ENCODE data around the gene CD300LF. TPM values are rescaled to one million over a fixed set of nuclear protein-coding genes. Genes with fewer than 3 reads are reported as not detected.

CD300LF gene
- total RNA-seq, 1 experiment from 2014 or later = not detected

DNA sequence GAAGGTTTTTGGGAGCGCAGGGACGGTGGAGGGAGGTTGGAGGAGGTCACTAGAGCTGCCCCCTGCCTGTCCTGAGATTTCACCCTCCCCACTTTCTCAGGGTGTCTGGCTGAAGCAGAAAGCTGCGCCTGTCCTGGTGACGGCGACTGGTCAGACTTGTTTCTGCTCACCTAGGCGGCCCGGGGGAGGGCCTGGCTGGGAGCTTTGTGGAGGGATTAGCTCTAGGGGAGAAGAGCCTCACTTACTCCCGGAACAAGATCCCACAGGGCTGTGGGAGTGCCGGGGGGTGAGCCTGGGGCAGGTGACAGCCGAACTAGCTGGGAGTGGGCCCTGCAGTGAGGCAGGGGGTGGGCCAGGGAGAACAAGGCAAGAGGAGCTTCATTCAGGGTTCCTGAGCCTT is 47.2 kb upstream of the CD300LF start:
- intact Hi-C loops (cut with micrococcal nuclease; ENCODE audit: unreplicated experiment) = no loop called here
- TF ChIP-seq, protein P1, sequence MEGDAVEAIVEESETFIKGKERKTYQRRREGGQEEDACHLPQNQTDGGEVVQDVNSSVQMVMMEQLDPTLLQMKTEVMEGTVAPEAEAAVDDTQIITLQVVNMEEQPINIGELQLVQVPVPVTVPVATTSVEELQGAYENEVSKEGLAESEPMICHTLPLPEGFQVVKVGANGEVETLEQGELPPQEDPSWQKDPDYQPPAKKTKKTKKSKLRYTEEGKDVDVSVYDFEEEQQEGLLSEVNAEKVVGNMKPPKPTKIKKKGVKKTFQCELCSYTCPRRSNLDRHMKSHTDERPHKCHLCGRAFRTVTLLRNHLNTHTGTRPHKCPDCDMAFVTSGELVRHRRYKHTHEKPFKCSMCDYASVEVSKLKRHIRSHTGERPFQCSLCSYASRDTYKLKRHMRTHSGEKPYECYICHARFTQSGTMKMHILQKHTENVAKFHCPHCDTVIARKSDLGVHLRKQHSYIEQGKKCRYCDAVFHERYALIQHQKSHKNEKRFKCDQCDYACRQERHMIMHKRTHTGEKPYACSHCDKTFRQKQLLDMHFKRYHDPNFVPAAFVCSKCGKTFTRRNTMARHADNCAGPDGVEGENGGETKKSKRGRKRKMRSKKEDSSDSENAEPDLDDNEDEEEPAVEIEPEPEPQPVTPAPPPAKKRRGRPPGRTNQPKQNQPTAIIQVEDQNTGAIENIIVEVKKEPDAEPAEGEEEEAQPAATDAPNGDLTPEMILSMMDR (IDR thresholded peaks at IDR 0.05; ENCODE audit: unreplicated experiment) = no peak
- no peaks in the 10 kb centered on the region for H3K27me3 Mint-ChIP-seq (ENCODE audit: unreplicated experiment)
- peaks cover 22% of the 10 kb centered on the region for H3K36me3 Mint-ChIP-seq (ENCODE audit: insufficient read depth, unreplicated experiment)
- peak overlapping the region; percentile 68 for H3K27ac Mint-ChIP-seq (ENCODE audit: unreplicated experiment)
- peak overlapping the region; percentile 65 for H3K4me3 Mint-ChIP-seq (ENCODE audit: low read depth, unreplicated experiment)
- peaks cover 50% of the 10 kb centered on the region for H3K4me1 Mint-ChIP-seq (ENCODE audit: low read depth, unreplicated experiment)
- H3K9me3 Mint-ChIP-seq (ENCODE audit: low read depth, unreplicated experiment) = no peaks in the 10 kb centered on the region
- CTCF ChIA-PET = interaction anchor here (0.5 to 4.4 kb wide), 8 partner anchors 10 to 148 kb away, joined by 3 to 30 read pairs (median 6); partner anchors contain the start of genes FDXR and NAT9
- BruUV-seq (replicated peaks) = no TSS peak
- peak; percentile 82 for DNase-seq

DNA sequence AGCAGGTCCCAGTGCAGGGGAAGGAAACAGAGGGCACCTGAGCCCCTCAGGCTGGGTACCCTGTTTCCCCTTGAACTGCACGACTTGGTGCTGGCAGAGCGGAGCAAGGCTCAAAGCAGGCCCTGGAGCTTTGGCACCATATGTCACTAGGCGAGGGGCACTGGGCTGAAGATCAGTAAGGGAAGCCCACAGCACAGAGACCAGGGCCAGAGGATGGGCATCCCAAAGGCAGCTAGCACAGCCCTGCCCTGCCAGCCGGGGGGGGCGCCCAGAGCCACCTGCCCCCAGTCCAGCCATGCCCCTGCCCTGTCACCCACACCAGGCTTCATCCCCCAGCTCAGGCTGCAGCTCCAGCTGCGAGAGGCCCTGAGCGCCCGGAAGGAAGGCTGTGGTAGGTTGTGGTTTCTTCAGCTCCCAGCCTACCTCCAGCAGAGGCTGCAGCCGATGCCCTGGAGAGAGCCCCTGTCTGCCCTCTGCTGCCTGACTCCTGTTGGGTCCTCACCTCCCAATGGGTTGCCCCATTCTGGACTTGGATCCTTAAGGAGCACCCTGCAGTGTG is 46.6 kb upstream of the CD300LF start:
- Mint-ChIP-seq H3K4me3 (ENCODE audit: low read depth, unreplicated experiment) (peak overlapping the region; percentile 65), H3K9me3 (ENCODE audit: low read depth, unreplicated experiment) (no peaks in the 10 kb centered on the region), H3K4me1 (ENCODE audit: low read depth, unreplicated experiment) (peaks cover 50% of the 10 kb centered on the region), H3K36me3 (ENCODE audit: insufficient read depth, unreplicated experiment) (peaks cover 26% of the 10 kb centered on the region), H3K27ac (ENCODE audit: unreplicated experiment) (peak overlapping the region; percentile 68), H3K27me3 (ENCODE audit: unreplicated experiment) (no peaks in the 10 kb centered on the region)
- CTCF ChIA-PET = interaction anchor here (0.5 to 4.4 kb wide), 9 partner anchors 10 to 148 kb away, joined by 3 to 30 read pairs (median 6); partner anchors contain the start of genes FDXR and NAT9
- DNase-seq = peak; percentile 55
- intact Hi-C loops (cut with micrococcal nuclease; ENCODE audit: unreplicated experiment) = no loop called here
- TF ChIP-seq, protein P1 (IDR thresholded peaks at IDR 0.05; ENCODE audit: unreplicated experiment) = peak; percentile 25
- BruUV-seq (replicated peaks) = no TSS peak

DNA sequence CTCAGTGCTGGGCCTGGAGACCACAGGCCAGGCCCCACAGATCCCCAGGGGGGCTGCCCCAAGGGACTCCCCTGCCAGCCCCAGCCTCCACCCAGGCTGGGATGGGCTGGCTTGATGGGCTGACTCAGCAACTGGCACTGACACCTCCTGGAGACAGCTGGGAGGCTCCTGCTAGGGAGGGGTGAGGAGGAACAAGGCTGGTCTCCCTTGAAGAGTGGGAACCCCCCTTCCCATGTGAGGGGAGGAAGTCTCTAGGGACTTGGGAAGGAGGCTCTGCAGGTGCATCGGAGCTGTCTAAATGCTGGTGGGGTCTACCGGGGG is 46.1 kb upstream of the CD300LF start:
- intact Hi-C loops (cut with micrococcal nuclease; ENCODE audit: unreplicated experiment) = no loop called here
- H3K9me3 Mint-ChIP-seq (ENCODE audit: low read depth, unreplicated experiment) = no peaks in the 10 kb centered on the region
- peaks cover 26% of the 10 kb centered on the region for H3K36me3 Mint-ChIP-seq (ENCODE audit: insufficient read depth, unreplicated experiment)
- H3K4me3 Mint-ChIP-seq (ENCODE audit: low read depth, unreplicated experiment) = peak overlapping the region; percentile 65
- H3K27me3 Mint-ChIP-seq (ENCODE audit: unreplicated experiment) = no peaks in the 10 kb centered on the region
- BruUV-seq (replicated peaks) = no TSS peak
- DNase-seq = no peak
- peak overlapping the region; percentile 68 for H3K27ac Mint-ChIP-seq (ENCODE audit: unreplicated experiment)
- TF ChIP-seq, protein P1 (IDR thresholded peaks at IDR 0.05; ENCODE audit: unreplicated experiment) = no peak
- H3K4me1 Mint-ChIP-seq (ENCODE audit: low read depth, unreplicated experiment) = peaks cover 50% of the 10 kb centered on the region
- CTCF ChIA-PET = interaction anchor here (0.6 to 4.4 kb wide), 7 partner anchors 9 to 114 kb away, joined by 4 to 30 read pairs (median 9); partner anchors contain the start of genes FDXR and NAT9

DNA sequence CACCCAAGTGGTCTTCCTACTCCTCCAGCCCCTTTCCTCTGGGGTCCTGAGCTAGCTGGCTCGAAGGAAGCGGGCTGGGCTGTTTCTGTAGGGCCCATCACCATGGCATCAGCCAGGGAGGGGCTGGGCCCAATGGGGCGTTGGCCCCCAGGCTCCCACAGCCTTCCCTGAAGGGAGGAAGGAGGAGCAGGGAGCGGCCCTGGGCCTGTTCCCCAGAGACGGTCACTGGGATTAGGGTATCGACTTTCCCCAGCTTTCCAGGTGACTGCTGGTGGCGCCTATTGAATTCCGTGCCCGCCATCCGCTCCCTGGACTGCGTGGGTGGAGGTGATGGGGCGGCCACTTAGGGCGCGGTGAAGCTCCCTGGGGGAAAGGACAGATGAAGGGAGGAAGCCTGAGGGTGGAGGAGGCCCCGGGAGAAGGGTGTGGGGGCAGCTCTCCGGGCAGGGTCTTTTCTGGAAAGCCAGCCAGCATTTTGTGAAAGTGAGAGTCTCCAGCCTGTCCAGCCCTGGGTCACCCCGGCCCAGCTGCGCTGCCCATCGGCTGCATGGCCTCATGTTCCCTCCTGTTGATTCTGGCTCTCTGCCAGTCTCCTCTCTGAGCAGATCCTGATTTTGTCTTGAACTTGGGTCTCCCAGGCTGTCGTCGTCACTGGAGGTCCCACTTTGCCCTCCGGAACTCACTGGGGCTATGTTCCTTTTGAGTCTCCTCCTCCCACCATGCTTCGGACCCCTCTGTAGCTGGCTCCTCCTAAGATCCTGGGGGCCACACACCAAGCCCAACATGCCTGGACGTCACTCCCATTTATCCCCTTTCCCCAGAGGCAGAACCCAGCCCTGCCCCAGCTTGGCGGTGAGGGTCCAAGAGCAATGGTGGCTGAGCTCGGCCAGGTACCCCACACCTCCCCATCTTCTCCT is 45.5 kb upstream of the CD300LF start:
- H3K27ac Mint-ChIP-seq (ENCODE audit: unreplicated experiment) = peak overlapping the region; percentile 68
- peak overlapping the region; percentile 65 for H3K4me3 Mint-ChIP-seq (ENCODE audit: low read depth, unreplicated experiment)
- DNase-seq = peak; percentile 48
- H3K4me1 Mint-ChIP-seq (ENCODE audit: low read depth, unreplicated experiment) = peaks cover 52% of the 10 kb centered on the region
- CTCF ChIA-PET = interaction anchor here (1.7 to 4.4 kb wide), 2 partner anchors 12 to 14 kb away, joined by 7 to 30 read pairs; no protein-coding TSS in a partner anchor
- H3K9me3 Mint-ChIP-seq (ENCODE audit: low read depth, unreplicated experiment) = no peaks in the 10 kb centered on the region
- TF ChIP-seq, protein P1 (IDR thresholded peaks at IDR 0.05; ENCODE audit: unreplicated experiment) = no peak
- H3K36me3 Mint-ChIP-seq (ENCODE audit: insufficient read depth, unreplicated experiment) = peaks cover 23% of the 10 kb centered on the region
- intact Hi-C loops (cut with micrococcal nuclease; ENCODE audit: unreplicated experiment) = no loop called here
- no peaks in the 10 kb centered on the region for H3K27me3 Mint-ChIP-seq (ENCODE audit: unreplicated experiment)
- no TSS peak for BruUV-seq (replicated peaks)
